Right lobe of liver (tissue), 6 donors: ENCODE data around the gene OPRM1. TPM values are rescaled to one million over a fixed set of nuclear protein-coding genes. Genes with fewer than 3 reads are reported as not detected.

ENCODE experiments used
- ATAC-seq, 4 donors: fragments of 200-7000 bp; cut with Tn5 transposase; one replicate each; pipeline ENCODE4 v1.9.1; 2020; ENCODE audit warnings: mild to moderate bottlenecking in 4 of 4, moderate library complexity in 4 of 4
- DNase-seq, 3 donors: peaks; one replicate each; pipeline ENCODE4 v3.0.0-alpha.2; 2020
- H3K27ac ChIP-seq, 3 donors: fragments of 200-600 bp; one replicate each; pipeline ENCODE4 v1.8.0; 2022
- H3K27me3 ChIP-seq, 2 donors: fragments of 200-600 bp; one replicate each; pipeline ENCODE4 v1.8.0; 2022
- H3K36me3 ChIP-seq, 4 donors: fragments of 200-600 bp; sonication (generic) in 1 of 4; one replicate each; pipeline versions ENCODE4 v1.5.1 to v1.8.0; 2017 to 2022; ENCODE audit warnings: control low read depth in 1 of 4
- H3K4me1 ChIP-seq, 4 donors: fragments of 200-600 bp; sonication (generic) in 1 of 4; one replicate each; pipeline versions ENCODE4 v1.5.1 to v1.8.0; 2017 to 2022; ENCODE audit warnings: control low read depth in 1 of 4
- H3K4me3 ChIP-seq, 3 donors: fragments of 200-600 bp; one replicate each; pipeline ENCODE4 v1.8.0; 2022
- H3K9me3 ChIP-seq, 4 donors: fragments of 200-600 bp; sonication (generic) in 1 of 4; one replicate each; pipeline versions ENCODE4 v1.5.1 to v1.8.0; 2017 to 2022; ENCODE audit warnings: control low read depth in 1 of 4
- POLR2A ChIP-seq: fragments of 450-650 bp; IDR thresholded peaks from one replicate; pipeline ENCODE4 v1.6.1; 2017; ENCODE audit warnings: antibody characterized with exemption, mild to moderate bottlenecking
- WGBS: methylation state at CpG from one replicate; pipeline ENCODE4 v1.1.6; 2018; ENCODE audit warnings: low coverage, low lambda C conversion rate; ENCODE audit not compliant: insufficient coverage; ENCODE audit errors: missing lambda C conversion rate; 5-methylcytosine and 5-hydroxymethylcytosine counted together
- intact Hi-C, 2 donors: fragments of 100-400 bp; cut with DNase I; formaldehyde crosslinking; loops; one replicate each; pipeline versions ENCODE4 v1.11.2 to v1.14.1; 2022
- total RNA-seq, 6 experiments: library from RNA; depleted of rRNA in 2 of 6; stranded (reverse); fragments of >200 nt in 2 of 6; fragmentation: NEBNext Ultra II Directional in 3 of 6; extraction: Animal tissue kit (Norgen Biotek cat#: 25700) in 3 of 6; gene quantifications; one replicate each; pipeline versions ENCODE4 v1.1.0 to v1.2.4, GENCODE V29; 2016 to 2023
- TF ChIP-seq, protein P1 (sequence below), 4 donors: fragments of 200-600 bp in 3 of 4; fragments of 450-650 bp in 1 of 4; IDR thresholded peaks; one replicate each; pipeline versions ENCODE4 v1.5.1 to v1.8.0; 2016 to 2022; ENCODE audit warnings: antibody characterized with exemption in 4 of 4, mild to moderate bottlenecking in 2 of 4
- donor health status: DM: no; HTN: yes; CAD: no.
- donor health status: DM: no; HTN: no; CAD: no.
- donor health status: DM: no; HTN: no; CAD: no.
- donor health status: DM: no; HTN: yes; CAD: no.
- donor health status: DM: no; HTN: yes; CAD: no.

The OPRM1 gene
- total RNA-seq, 6 experiments from 2014 or later, result not detected

- no peak for TF ChIP-seq POLR2A
- TF ChIP-seq, protein P1, sequence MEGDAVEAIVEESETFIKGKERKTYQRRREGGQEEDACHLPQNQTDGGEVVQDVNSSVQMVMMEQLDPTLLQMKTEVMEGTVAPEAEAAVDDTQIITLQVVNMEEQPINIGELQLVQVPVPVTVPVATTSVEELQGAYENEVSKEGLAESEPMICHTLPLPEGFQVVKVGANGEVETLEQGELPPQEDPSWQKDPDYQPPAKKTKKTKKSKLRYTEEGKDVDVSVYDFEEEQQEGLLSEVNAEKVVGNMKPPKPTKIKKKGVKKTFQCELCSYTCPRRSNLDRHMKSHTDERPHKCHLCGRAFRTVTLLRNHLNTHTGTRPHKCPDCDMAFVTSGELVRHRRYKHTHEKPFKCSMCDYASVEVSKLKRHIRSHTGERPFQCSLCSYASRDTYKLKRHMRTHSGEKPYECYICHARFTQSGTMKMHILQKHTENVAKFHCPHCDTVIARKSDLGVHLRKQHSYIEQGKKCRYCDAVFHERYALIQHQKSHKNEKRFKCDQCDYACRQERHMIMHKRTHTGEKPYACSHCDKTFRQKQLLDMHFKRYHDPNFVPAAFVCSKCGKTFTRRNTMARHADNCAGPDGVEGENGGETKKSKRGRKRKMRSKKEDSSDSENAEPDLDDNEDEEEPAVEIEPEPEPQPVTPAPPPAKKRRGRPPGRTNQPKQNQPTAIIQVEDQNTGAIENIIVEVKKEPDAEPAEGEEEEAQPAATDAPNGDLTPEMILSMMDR (IDR thresholded peaks at IDR 0.05), result no peak
- ATAC-seq (no peak), DNase-seq (no peak)
- intact Hi-C loops, result no loop called here
- Histone ChIP-seq H3K36me3 (no peaks in the 10 kb centered on the region), H3K27ac (no peak overlapping the region), H3K4me3 (no peak overlapping the region), H3K27me3 (no peaks in the 10 kb centered on the region), H3K9me3 (no peaks in the 10 kb centered on the region), H3K4me1 (no peaks in the 10 kb centered on the region)
- WGBS, result 47% methylated on average over 1 of the region's 1 CpG
These were observed 72.0 kb downstream of the OPRM1 start for GRCh38 chr6:154111025-154111424.

- Histone ChIP-seq H3K27me3 (no peaks in the 10 kb centered on the region), H3K27ac (no peak overlapping the region), H3K36me3 (no peaks in the 10 kb centered on the region), H3K4me3 (no peak overlapping the region), H3K9me3 (no peaks in the 10 kb centered on the region), H3K4me1 (no peaks in the 10 kb centered on the region)
- intact Hi-C loops, result no loop called here
- DNase-seq (no peak), ATAC-seq (no peak)
- 57% methylated on average over 1 of the region's 2 CpGs for WGBS
- TF ChIP-seq POLR2A, result no peak
- TF ChIP-seq, protein P1 (IDR thresholded peaks at IDR 0.05), result no peak
These were observed 73.3 kb downstream of the OPRM1 start for GRCh38 chr6:154112181-154112809.

- Histone ChIP-seq H3K9me3 (no peaks in the 10 kb centered on the region), H3K4me1 (no peaks in the 10 kb centered on the region), H3K27me3 (no peaks in the 10 kb centered on the region), H3K27ac (no peak overlapping the region), H3K36me3 (no peaks in the 10 kb centered on the region), H3K4me3 (no peak overlapping the region)
- no peak for TF ChIP-seq POLR2A
- TF ChIP-seq, protein P1 (IDR thresholded peaks at IDR 0.05), result no peak
- intact Hi-C loops, result no loop called here
- DNase-seq, result no peak
- no peak for ATAC-seq
- 39% methylated on average over 2 of the region's 3 CpGs for WGBS
These were observed 74.4 kb downstream of the OPRM1 start for GRCh38 chr6:154113392-154113791.

- Histone ChIP-seq H3K27ac (no peak overlapping the region), H3K9me3 (no peaks in the 10 kb centered on the region), H3K4me3 (no peak overlapping the region), H3K4me1 (no peaks in the 10 kb centered on the region), H3K36me3 (no peaks in the 10 kb centered on the region), H3K27me3 (no peaks in the 10 kb centered on the region)
- TF ChIP-seq POLR2A, result no peak
- TF ChIP-seq, protein P1 (IDR thresholded peaks at IDR 0.05), result no peak
- ATAC-seq (no peak), DNase-seq (no peak)
- intact Hi-C loops, result no loop called here
- WGBS, result 46% methylated on average over 3 of the region's 4 CpGs
These were observed 78.4 kb downstream of the OPRM1 start for GRCh38 chr6:154117485-154117884.
